A673 (cell line): ENCODE measurements around the gene SSTR5.

Experiments used
- CTCF ChIP-seq: fragments of 300-800, 200-600 bp; sonication (generic); conservative IDR thresholded peaks from 2 replicates; pipeline ENCODE4 v1.5.1; 2017; ENCODE audit warnings: low read depth, mild to moderate bottlenecking, antibody characterized with exemption, low read length, moderate library complexity, mixed read lengths
- EZH2 ChIP-seq: fragments of 200-600 bp; sonication (generic); IDR thresholded peaks from 2 replicates; pipeline ENCODE4 v1.6.1; 2017; ENCODE audit warnings: borderline replicate concordance, low read depth, mild to moderate bottlenecking, mixed read lengths, antibody characterized with exemption, low read length; ENCODE audit not compliant: poor library complexity, severe bottlenecking

- no peak for TF ChIP-seq EZH2
- no peak for TF ChIP-seq CTCF
Observed at GRCh38 chr16:1116693-1117077, 44.1 kb downstream of the SSTR5 start.
